GM18505 (cell line): ENCODE data around the gene SERPIND1.

Experiments
- ATAC-seq: cut with Tn5 transposase; IDR thresholded peaks from one replicate; pipeline ENCODE4 v1.9.1; 2021; ENCODE audit not compliant: unreplicated experiment
- POLR2A ChIP-seq: IDR thresholded peaks from 4 replicates; pipeline ENCODE4 v1.6.1; 2011; ENCODE audit warnings: borderline replicate concordance; ENCODE audit not compliant: insufficient read depth, insufficient read length; ENCODE audit errors: extremely low read depth

The SERPIND1 gene

GRCh38 chr22:20798218-20798617 lies 24.3 kb downstream of the SERPIND1 start:
- ATAC-seq, result no peak
- TF ChIP-seq POLR2A, result no peak

DNA sequence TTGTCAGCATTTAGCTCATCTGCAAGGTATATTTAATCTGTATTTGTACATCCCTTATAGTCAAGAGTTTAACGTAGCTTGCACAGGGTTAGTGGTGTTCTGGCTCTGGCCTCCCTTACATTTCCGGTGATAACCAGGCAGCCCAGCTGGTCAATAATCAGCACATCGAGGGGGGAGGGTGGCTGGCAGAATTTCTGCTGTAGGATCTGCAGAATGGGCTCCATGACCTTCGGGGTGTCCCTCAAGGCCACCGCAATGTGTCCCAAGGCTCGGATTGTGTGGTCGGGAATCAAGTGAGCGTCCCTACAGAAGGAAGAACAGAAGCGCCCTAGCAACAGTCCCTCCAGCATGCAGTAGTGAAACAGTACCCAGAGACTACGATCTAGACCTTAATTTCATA lies 25.1 kb downstream of the SERPIND1 start:
- no peak for ATAC-seq
- TF ChIP-seq POLR2A, result no peak

DNA sequence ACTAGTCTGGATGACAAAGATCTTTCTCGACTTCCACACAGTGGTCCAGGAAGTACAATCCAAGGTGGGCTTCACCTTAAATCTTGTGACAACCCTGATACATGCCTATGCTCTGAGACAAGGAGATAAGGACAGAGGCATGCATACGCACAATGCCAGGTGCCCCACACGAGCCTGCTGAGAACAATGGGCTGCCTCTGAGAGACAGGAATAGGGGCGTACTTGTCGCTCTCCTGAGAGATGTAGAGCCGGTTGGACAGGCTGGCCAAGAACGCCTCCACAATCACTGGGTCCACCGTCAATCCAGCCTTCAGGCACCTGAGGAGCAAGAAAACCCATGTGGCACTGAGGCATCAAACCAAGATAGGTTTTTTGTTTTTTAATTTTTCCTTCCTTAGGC lies 25.5 kb downstream of the SERPIND1 start:
- ATAC-seq, result no peak
- TF ChIP-seq POLR2A, result no peak

GRCh38 chr22:20802452-20802851 lies 28.5 kb downstream of the SERPIND1 start:
- no peak for ATAC-seq

GRCh38 chr22:20802922-20803553 lies 29.1 kb downstream of the SERPIND1 start:
- no peak for ATAC-seq
- no peak for TF ChIP-seq POLR2A

More at GRCh38 chr22:20802452-20802851, 28.5 kb downstream of the SERPIND1 start:
- no peak for TF ChIP-seq POLR2A

DNA sequence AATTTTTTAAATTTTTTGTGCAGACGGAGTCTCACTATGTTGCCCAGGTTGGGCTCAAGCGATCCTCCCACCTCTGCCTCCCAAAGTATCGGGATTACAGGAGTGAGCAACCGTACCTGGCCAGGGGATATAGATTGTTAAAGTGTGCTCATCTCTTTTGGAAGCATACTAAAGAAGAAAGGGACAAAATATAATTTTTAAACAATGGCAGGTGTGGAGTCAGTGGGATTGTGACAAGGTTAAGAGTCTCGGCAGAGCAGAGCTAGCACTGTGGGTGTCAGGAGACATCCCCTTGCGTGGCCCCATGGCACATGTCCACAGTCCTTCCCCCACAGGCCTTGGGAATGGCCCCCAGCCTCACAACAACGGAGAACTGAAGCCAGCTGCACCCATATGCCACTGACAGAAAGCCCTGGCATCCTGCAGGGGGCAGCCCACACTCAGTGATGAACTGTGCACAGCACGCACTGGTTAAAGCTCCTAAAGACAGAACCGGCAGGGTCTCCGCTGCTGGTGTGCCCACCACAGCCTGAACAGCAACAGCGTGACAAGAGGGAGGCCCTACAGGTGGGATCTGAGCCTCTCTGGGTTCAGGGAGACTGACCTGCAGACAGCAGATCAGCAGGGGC lies 29.9 kb downstream of the SERPIND1 start:
- TF ChIP-seq POLR2A, result no peak
- ATAC-seq, result no peak

- no peak for TF ChIP-seq POLR2A
Measured at GRCh38 chr22:20804650-20805049, 30.7 kb downstream of the SERPIND1 start.

DNA sequence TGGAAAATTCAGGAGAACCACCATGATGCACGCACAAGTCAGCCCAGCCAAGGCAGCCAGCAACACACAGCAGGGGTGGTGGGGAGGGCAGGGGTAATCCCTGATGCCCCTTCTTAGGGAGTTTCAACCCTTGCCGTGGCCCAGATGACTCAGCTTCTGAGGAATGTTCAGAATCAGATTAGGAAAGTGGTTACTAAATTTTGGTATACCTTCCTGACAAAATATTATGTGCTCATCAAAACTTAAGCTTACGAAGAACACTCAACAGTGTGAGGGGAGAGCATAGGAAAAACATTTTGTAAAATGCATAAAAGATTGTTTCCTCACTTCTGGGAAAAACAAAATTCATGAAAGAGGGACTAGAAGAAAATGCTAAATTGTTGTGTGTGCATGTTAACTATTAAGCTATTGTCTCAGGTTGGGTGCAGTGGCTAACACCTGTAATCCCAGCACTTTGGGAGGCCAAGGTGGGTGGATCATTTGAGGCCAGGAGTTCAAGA lies 32.1 kb downstream of the SERPIND1 start:
- no peak for ATAC-seq
- TF ChIP-seq POLR2A, result no peak

More at GRCh38 chr22:20804650-20805049, 30.7 kb downstream of the SERPIND1 start:
- ATAC-seq, result no peak

GRCh38 chr22:20807315-20807752 lies 33.4 kb downstream of the SERPIND1 start:
- ATAC-seq, result no peak
- TF ChIP-seq POLR2A, result no peak

- TF ChIP-seq POLR2A, result no peak
- no peak for ATAC-seq
Measured at GRCh38 chr22:20808844-20809243, 34.9 kb downstream of the SERPIND1 start.

DNA sequence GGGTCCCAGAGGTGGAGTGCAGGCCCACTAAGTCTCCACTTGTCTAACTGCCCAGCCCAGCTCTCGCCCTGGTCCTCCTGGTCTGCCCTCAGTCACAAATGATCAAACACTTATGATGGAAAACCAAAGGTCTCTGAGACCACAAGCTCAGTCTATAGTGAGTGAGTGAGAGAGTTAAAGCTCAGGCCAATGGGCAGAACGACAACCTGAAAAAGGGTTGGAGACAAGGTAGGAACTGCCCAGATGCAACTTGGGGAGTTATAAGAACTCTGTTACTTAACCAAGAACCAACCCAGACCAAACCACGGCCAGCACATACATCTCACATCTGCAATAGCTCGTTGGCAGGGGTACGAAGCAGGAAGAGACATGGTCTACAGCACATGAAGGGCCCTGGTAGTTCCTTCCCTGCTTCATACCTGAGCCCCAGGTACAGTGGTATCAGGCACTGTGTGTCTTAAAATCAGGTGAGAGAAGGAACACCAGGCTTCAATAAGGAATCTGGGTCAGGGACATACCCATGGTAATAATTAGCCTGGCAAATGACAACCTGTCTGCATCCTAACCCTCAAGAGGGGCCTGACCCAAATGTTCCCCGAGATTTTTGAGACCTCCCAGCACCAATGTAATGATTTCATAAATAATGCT lies 35.7 kb downstream of the SERPIND1 start:
- no peak for ATAC-seq
- TF ChIP-seq POLR2A, result no peak

DNA sequence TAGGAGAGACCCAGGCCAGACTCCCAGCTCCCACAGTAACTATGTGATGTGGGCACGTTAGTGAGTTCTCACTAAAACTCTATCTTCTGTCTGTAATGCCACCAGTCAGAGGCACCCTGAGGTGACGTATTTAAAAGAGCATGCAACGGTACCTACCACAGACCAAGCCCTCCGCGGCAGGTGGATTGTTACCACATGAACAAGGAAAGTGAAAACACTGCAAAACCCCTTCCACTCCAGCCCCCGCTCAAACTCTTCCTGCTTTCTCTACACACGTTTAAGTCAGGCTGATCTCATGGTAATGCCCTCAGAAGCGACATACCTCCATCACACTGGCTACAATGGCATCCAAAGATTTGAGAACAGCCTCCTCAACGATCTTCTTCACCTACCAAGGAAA lies 36.7 kb downstream of the SERPIND1 start:
- TF ChIP-seq POLR2A, result no peak
- no peak for ATAC-seq

DNA sequence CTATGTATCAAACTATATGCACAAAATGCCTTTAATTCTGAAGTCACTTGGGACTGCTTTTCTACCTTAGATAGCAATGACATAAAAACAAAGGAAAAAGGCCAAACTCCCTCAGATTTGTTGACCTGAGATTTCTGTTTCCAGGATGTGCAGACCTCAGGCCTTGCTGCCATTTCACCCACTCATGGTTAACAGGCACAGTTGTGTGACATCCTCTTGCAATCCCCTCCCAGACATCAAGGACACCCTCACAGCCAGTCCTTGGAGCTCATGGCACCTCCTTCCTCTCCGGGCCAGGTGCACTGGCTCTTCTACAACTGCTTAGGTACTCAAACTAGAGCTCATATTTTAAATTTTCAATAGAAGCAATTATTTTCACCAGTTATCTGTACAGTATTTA lies 37.3 kb downstream of the SERPIND1 start:
- TF ChIP-seq POLR2A, result no peak

More for the DNA sequence above, 37.3 kb downstream of the SERPIND1 start:
- no peak for ATAC-seq
